Activated CD8-positive, alpha-beta memory T cell treated with anti-CD3 and anti-CD28 coated beads, Interleukin-2, amount 50 U/mL, for 1 hour (primary cell): ENCODE data around the gene MRPS23.

Source experiments
- DNase-seq: peaks from one replicate; pipeline ENCODE4 v3.0.0-alpha.2; 2020; ENCODE audit errors: extremely low read depth

Gene MRPS23

GRCh38 chr17:57879437-57880085, 29.7 kb upstream of the MRPS23 start:
- no peak for DNase-seq

- DNase-seq, result no peak
Measured at GRCh38 chr17:57877803-57878377, 28.0 kb upstream of the MRPS23 start.

- no peak for DNase-seq
Measured at GRCh38 chr17:57876866-57877237, 27.0 kb upstream of the MRPS23 start.

- DNase-seq, result no peak
Measured at GRCh38 chr17:57876023-57876865, 26.4 kb upstream of the MRPS23 start.

GRCh38 chr17:57875290-57876022, 25.6 kb upstream of the MRPS23 start:
- DNase-seq, result no peak

GRCh38 chr17:57874434-57875289, 24.8 kb upstream of the MRPS23 start:
- no peak for DNase-seq

GRCh38 chr17:57874058-57874419, 24.2 kb upstream of the MRPS23 start:
- no peak for DNase-seq

- DNase-seq, result no peak
Measured at GRCh38 chr17:57873261-57874057, 23.6 kb upstream of the MRPS23 start.

GRCh38 chr17:57872536-57872935, 22.7 kb upstream of the MRPS23 start:
- no peak for DNase-seq

GRCh38 chr17:57871863-57872262, 22.0 kb upstream of the MRPS23 start:
- DNase-seq, result no peak

- DNase-seq, result no peak
Measured at GRCh38 chr17:57871155-57871554, 21.3 kb upstream of the MRPS23 start.

- DNase-seq, result no peak
Measured at GRCh38 chr17:57870283-57870635, 20.4 kb upstream of the MRPS23 start.

- no peak for DNase-seq
Measured at GRCh38 chr17:57869617-57870282, 19.9 kb upstream of the MRPS23 start.

GRCh38 chr17:57868910-57869616, 19.2 kb upstream of the MRPS23 start:
- no peak for DNase-seq

GRCh38 chr17:57868007-57868909, 18.4 kb upstream of the MRPS23 start:
- DNase-seq, result no peak

- no peak for DNase-seq
Measured at GRCh38 chr17:57867126-57867525, 17.3 kb upstream of the MRPS23 start.

- no peak for DNase-seq
Measured at GRCh38 chr17:57866723-57867122, 16.9 kb upstream of the MRPS23 start.

GRCh38 chr17:57866319-57866718, 16.5 kb upstream of the MRPS23 start:
- no peak for DNase-seq
